Measurements from ENCODE around the gene RPL4. TPM values are rescaled to one million over a fixed set of nuclear protein-coding genes. Genes with fewer than 3 reads are reported as not detected.

RPL4 gene
- total and polyA plus RNA-seq, 9 of the 15 experiments (the other 6 are each of a cell fraction or from before 2014, with no cell fraction given): 2,055 to 7,760 (median 5,069) TPM

GRCh38 chr15:66497502-66498455 lies 6.9 kb downstream of the RPL4 start, which contains the start of gene SNAPC5 (continued):
- TF ChIP-seq, protein P1, sequence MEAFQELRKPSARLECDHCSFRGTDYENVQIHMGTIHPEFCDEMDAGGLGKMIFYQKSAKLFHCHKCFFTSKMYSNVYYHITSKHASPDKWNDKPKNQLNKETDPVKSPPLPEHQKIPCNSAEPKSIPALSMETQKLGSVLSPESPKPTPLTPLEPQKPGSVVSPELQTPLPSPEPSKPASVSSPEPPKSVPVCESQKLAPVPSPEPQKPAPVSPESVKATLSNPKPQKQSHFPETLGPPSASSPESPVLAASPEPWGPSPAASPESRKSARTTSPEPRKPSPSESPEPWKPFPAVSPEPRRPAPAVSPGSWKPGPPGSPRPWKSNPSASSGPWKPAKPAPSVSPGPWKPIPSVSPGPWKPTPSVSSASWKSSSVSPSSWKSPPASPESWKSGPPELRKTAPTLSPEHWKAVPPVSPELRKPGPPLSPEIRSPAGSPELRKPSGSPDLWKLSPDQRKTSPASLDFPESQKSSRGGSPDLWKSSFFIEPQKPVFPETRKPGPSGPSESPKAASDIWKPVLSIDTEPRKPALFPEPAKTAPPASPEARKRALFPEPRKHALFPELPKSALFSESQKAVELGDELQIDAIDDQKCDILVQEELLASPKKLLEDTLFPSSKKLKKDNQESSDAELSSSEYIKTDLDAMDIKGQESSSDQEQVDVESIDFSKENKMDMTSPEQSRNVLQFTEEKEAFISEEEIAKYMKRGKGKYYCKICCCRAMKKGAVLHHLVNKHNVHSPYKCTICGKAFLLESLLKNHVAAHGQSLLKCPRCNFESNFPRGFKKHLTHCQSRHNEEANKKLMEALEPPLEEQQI (IDR thresholded peaks at IDR 0.05): peak; percentile 72; the same call in 1 of the 2 replicates
- TF ChIP-seq PML (IDR thresholded peaks at IDR 0.05; ENCODE audit: low read length) (peak; percentile 67), PHF8 (IDR thresholded peaks at IDR 0.05; ENCODE audit: borderline replicate concordance, low read length) (peak; percentile 84; the same call in 1 of the 2 replicates), EWSR1 (IDR thresholded peaks at IDR 0.05; ENCODE audit: borderline replicate concordance, low read depth, partially characterized antibody) (peak; percentile 95), SMC3 (conservative IDR thresholded peaks at IDR 0.05; ENCODE audit: insufficient read depth, low read depth, low read length) (peak; percentile 31), POLR2AphosphoS5 (IDR thresholded peaks at IDR 0.05; ENCODE audit: control insufficient read depth, insufficient read depth, low read depth, low read length) (peak; percentile 82), RNF219 (CRISPR knock-in tag; IDR thresholded peaks at IDR 0.05) (peak; percentile 76), ZNF609 (CRISPR knock-in tag; IDR thresholded peaks at IDR 0.05; ENCODE audit: borderline replicate concordance) (peak; percentile 18; the same call in 1 of the 2 replicates), ETS1 (conservative IDR thresholded peaks at IDR 0.05; ENCODE audit: control insufficient read depth, low read depth, low read length) (peak; percentile 84), ZNF584 (CRISPR knock-in tag; IDR thresholded peaks at IDR 0.05; ENCODE audit: low read depth) (no peak), ILF3 (IDR thresholded peaks at IDR 0.05; ENCODE audit: borderline replicate concordance) (peak; percentile 93; the same call in 1 of the 2 replicates), BHLHE40 (IDR thresholded peaks at IDR 0.05; ENCODE audit: low read length) (peak; percentile 40; the same call in 1 of the 2 replicates), FOXJ3 (CRISPR knock-in tag; IDR thresholded peaks at IDR 0.05) (no peak)
- TF ChIP-seq, protein P2, sequence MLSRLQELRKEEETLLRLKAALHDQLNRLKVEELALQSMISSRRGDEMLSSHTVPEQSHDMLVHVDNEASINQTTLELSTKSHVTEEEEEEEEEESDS (CRISPR knock-in tag; IDR thresholded peaks at IDR 0.05): no peak
